WTC11 (cell line): Measurements from ENCODE around the gene POU2F3. TPM values are rescaled to one million over a fixed set of nuclear protein-coding genes. Genes with fewer than 3 reads are reported as not detected.

Experiments used
- ATAC-seq: fragments of 200-7000 bp; cut with Tn5 transposase; 2 replicates; pipeline ENCODE4 v1.10.0; 2021; ENCODE audit warnings: mild to moderate bottlenecking, moderate library complexity
- CTCF ChIA-PET: fragments of 300-600 bp; sonication (Branson Sonifier 250); formaldehyde crosslinking; loops from one replicate; lab custom pipeline; 2021; ENCODE audit warnings: antibody characterized with exemption; lab: Charles Lee
- POLR2A ChIA-PET: fragments of 350-600 bp; sonication (Branson Sonifier 250); formaldehyde crosslinking; loops from one replicate; lab custom pipeline; 2021; ENCODE audit warnings: antibody characterized with exemption; lab: Charles Lee
- DNase-seq: peaks from one replicate; pipeline ENCODE4 v3.0.0; 2021; ENCODE audit warnings: low spot score
- H3K27ac Mint-ChIP-seq: 2 replicates; pipeline ENCODE4 v1.8.0; 2021; ENCODE audit warnings: mixed read lengths
- H3K27me3 Mint-ChIP-seq: 2 replicates; pipeline ENCODE4 v1.8.0; 2021; ENCODE audit warnings: low read depth, mild to moderate bottlenecking, moderate library complexity, mixed read lengths
- H3K36me3 Mint-ChIP-seq: 2 replicates; pipeline ENCODE4 v1.8.0; 2021; ENCODE audit warnings: mixed read lengths
- H3K4me1 Mint-ChIP-seq: 2 replicates; pipeline ENCODE4 v1.8.0; 2022; ENCODE audit warnings: mixed read lengths
- H3K4me3 Mint-ChIP-seq: 2 replicates; pipeline ENCODE4 v1.8.0; 2021; ENCODE audit warnings: mild to moderate bottlenecking, moderate library complexity, mixed read lengths
- H3K9me3 Mint-ChIP-seq: 2 replicates; pipeline ENCODE4 v1.8.0; 2021; ENCODE audit warnings: mixed read lengths
- ATF2 ChIP-seq: sonication (generic); formaldehyde crosslinking; IDR thresholded peaks from 2 replicates; pipeline ENCODE4 v1.8.1; 2022; ENCODE audit warnings: low read depth, missing genetic modification reagents, borderline replicate concordance
- ATF6 ChIP-seq: sonication (generic); formaldehyde crosslinking; IDR thresholded peaks from 2 replicates; pipeline ENCODE4 v1.8.1; 2023; ENCODE audit warnings: mild to moderate bottlenecking, missing genetic modification reagents
- E2F1 ChIP-seq: sonication (generic); formaldehyde crosslinking; IDR thresholded peaks from 2 replicates; pipeline ENCODE4 v1.8.0; 2022; ENCODE audit warnings: mild to moderate bottlenecking, missing genetic modification reagents
- EMX1 ChIP-seq: fragments of 250-450 bp; sonication (Bioruptor Pico); IDR thresholded peaks from 2 replicates; pipeline ENCODE4 v1.8.0; 2021; ENCODE audit warnings: mild to moderate bottlenecking
- FOXK1 ChIP-seq: sonication (generic); formaldehyde crosslinking; IDR thresholded peaks from 2 replicates; pipeline ENCODE4 v1.8.0; 2022; ENCODE audit warnings: mild to moderate bottlenecking, moderate library complexity, missing genetic modification reagents
- HMGXB4 ChIP-seq: sonication (generic); formaldehyde crosslinking; IDR thresholded peaks from 2 replicates; pipeline ENCODE4 v1.8.1; 2023; ENCODE audit warnings: mild to moderate bottlenecking, moderate library complexity, missing genetic modification reagents
- NR3C1 ChIP-seq: sonication (generic); formaldehyde crosslinking; conservative IDR thresholded peaks from 2 replicates; pipeline ENCODE4 v1.8.1; 2023; ENCODE audit warnings: low read depth, mild to moderate bottlenecking, missing genetic modification reagents
- OVOL2 ChIP-seq: fragments of 250-450 bp; sonication (Bioruptor Pico); IDR thresholded peaks from 2 replicates; pipeline ENCODE4 v1.9.0; 2021; ENCODE audit warnings: mild to moderate bottlenecking, borderline replicate concordance
- USF2 ChIP-seq: sonication (generic); formaldehyde crosslinking; IDR thresholded peaks from 2 replicates; pipeline ENCODE4 v1.8.1; 2023; ENCODE audit warnings: mild to moderate bottlenecking, missing genetic modification reagents, moderate library complexity
- ZNF219 ChIP-seq: sonication (generic); formaldehyde crosslinking; IDR thresholded peaks from 2 replicates; pipeline ENCODE4 v1.8.0; 2023; ENCODE audit warnings: missing genetic modification reagents, mild to moderate bottlenecking, borderline replicate concordance
- ZNF425 ChIP-seq: fragments of 250-450 bp; sonication (Bioruptor Pico); conservative IDR thresholded peaks from 2 replicates; pipeline ENCODE4 v1.9.0; 2021; ENCODE audit warnings: mild to moderate bottlenecking
- ZNF671 ChIP-seq: fragments of 250-450 bp; sonication (Bioruptor Pico); IDR thresholded peaks from 2 replicates; pipeline ENCODE4 v1.8.0; 2021; ENCODE audit warnings: mild to moderate bottlenecking
- total RNA-seq: library from RNA; stranded (reverse); gene quantifications from 3 replicates; pipeline ENCODE4 v1.2.3, GENCODE V29; 2021
- TF ChIP-seq, protein P1 (sequence below): sonication (generic); formaldehyde crosslinking; IDR thresholded peaks from 2 replicates; pipeline ENCODE4 v1.8.0; 2023; ENCODE audit warnings: missing genetic modification reagents, mild to moderate bottlenecking, borderline replicate concordance
- TF ChIP-seq, protein P2 (sequence below): sonication (generic); formaldehyde crosslinking; IDR thresholded peaks from 2 replicates; pipeline ENCODE4 v1.8.1; 2023; ENCODE audit warnings: mild to moderate bottlenecking, missing genetic modification reagents, borderline replicate concordance

Gene POU2F3
- total RNA-seq, 1 experiment from 2014 or later: 0.61 TPM

DNA sequence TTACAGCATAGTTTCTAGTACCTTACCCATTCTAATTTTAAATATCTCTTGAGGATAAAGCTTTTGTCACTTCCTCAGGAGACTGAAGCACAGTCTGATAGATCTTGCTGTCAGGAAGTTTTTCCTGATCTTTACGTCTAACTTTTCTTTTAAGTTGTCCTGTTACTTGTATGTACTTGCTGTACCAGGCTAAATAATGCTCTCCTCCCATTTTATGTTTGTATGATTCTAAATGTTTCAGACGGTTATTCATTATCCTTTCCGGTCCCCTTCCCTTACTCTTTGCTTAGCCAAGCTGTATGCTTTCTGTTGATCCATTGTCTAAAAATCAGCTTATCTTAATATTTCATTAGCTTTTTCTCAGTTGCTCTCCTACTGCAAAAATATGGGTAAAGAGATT lies 102.3 kb downstream of the POU2F3 start:
- no peaks in the 10 kb centered on the region for H3K36me3 Mint-ChIP-seq
- H3K9me3 Mint-ChIP-seq: no peaks in the 10 kb centered on the region
- ATAC-seq (no peak), DNase-seq (no peak)
- POLR2A ChIA-PET: interaction anchor here (0.6 kb wide), 1 partner anchor 9 kb away, joined by 5 read pairs; no protein-coding TSS in a partner anchor
- no peaks in the 10 kb centered on the region for H3K27me3 Mint-ChIP-seq
- TF ChIP-seq ATF2 (CRISPR knock-in tag) (no peak), ZNF219 (CRISPR knock-in tag) (no peak), FOXK1 (CRISPR knock-in tag) (no peak), ATF6 (CRISPR knock-in tag) (no peak), NR3C1 (CRISPR knock-in tag) (no peak), E2F1 (CRISPR knock-in tag) (no peak), OVOL2 (CRISPR knock-in tag) (no peak), EMX1 (CRISPR knock-in tag) (no peak), ZNF671 (CRISPR knock-in tag) (no peak), HMGXB4 (CRISPR knock-in tag) (no peak), USF2 (CRISPR knock-in tag) (no peak), ZNF425 (no peak)
- TF ChIP-seq, protein P1, sequence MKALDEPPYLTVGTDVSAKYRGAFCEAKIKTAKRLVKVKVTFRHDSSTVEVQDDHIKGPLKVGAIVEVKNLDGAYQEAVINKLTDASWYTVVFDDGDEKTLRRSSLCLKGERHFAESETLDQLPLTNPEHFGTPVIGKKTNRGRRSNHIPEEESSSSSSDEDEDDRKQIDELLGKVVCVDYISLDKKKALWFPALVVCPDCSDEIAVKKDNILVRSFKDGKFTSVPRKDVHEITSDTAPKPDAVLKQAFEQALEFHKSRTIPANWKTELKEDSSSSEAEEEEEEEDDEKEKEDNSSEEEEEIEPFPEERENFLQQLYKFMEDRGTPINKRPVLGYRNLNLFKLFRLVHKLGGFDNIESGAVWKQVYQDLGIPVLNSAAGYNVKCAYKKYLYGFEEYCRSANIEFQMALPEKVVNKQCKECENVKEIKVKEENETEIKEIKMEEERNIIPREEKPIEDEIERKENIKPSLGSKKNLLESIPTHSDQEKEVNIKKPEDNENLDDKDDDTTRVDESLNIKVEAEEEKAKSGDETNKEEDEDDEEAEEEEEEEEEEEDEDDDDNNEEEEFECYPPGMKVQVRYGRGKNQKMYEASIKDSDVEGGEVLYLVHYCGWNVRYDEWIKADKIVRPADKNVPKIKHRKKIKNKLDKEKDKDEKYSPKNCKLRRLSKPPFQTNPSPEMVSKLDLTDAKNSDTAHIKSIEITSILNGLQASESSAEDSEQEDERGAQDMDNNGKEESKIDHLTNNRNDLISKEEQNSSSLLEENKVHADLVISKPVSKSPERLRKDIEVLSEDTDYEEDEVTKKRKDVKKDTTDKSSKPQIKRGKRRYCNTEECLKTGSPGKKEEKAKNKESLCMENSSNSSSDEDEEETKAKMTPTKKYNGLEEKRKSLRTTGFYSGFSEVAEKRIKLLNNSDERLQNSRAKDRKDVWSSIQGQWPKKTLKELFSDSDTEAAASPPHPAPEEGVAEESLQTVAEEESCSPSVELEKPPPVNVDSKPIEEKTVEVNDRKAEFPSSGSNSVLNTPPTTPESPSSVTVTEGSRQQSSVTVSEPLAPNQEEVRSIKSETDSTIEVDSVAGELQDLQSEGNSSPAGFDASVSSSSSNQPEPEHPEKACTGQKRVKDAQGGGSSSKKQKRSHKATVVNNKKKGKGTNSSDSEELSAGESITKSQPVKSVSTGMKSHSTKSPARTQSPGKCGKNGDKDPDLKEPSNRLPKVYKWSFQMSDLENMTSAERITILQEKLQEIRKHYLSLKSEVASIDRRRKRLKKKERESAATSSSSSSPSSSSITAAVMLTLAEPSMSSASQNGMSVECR (CRISPR knock-in tag): no peak
- TF ChIP-seq, protein P2, sequence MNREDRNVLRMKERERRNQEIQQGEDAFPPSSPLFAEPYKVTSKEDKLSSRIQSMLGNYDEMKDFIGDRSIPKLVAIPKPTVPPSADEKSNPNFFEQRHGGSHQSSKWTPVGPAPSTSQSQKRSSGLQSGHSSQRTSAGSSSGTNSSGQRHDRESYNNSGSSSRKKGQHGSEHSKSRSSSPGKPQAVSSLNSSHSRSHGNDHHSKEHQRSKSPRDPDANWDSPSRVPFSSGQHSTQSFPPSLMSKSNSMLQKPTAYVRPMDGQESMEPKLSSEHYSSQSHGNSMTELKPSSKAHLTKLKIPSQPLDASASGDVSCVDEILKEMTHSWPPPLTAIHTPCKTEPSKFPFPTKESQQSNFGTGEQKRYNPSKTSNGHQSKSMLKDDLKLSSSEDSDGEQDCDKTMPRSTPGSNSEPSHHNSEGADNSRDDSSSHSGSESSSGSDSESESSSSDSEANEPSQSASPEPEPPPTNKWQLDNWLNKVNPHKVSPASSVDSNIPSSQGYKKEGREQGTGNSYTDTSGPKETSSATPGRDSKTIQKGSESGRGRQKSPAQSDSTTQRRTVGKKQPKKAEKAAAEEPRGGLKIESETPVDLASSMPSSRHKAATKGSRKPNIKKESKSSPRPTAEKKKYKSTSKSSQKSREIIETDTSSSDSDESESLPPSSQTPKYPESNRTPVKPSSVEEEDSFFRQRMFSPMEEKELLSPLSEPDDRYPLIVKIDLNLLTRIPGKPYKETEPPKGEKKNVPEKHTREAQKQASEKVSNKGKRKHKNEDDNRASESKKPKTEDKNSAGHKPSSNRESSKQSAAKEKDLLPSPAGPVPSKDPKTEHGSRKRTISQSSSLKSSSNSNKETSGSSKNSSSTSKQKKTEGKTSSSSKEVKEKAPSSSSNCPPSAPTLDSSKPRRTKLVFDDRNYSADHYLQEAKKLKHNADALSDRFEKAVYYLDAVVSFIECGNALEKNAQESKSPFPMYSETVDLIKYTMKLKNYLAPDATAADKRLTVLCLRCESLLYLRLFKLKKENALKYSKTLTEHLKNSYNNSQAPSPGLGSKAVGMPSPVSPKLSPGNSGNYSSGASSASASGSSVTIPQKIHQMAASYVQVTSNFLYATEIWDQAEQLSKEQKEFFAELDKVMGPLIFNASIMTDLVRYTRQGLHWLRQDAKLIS (CRISPR knock-in tag): no peak
- H3K4me1 Mint-ChIP-seq: peaks cover 45% of the 10 kb centered on the region
- H3K27ac Mint-ChIP-seq: peak overlapping the region; percentile 31; the same call in 1 of the 2 replicates
- no peak overlapping the region for H3K4me3 Mint-ChIP-seq
- CTCF ChIA-PET: interaction anchor here (1.3 kb wide), 1 partner anchor 39 kb away, joined by 4 read pairs; no protein-coding TSS in a partner anchor
